Fibroblast of skin of abdomen (primary cell): ENCODE measurements around the gene CDK16.

ENCODE experiments used
- DNase-seq: peaks from one replicate; pipeline ENCODE4 v3.0.0-alpha.2; 2013

CDK16 gene

DNA sequence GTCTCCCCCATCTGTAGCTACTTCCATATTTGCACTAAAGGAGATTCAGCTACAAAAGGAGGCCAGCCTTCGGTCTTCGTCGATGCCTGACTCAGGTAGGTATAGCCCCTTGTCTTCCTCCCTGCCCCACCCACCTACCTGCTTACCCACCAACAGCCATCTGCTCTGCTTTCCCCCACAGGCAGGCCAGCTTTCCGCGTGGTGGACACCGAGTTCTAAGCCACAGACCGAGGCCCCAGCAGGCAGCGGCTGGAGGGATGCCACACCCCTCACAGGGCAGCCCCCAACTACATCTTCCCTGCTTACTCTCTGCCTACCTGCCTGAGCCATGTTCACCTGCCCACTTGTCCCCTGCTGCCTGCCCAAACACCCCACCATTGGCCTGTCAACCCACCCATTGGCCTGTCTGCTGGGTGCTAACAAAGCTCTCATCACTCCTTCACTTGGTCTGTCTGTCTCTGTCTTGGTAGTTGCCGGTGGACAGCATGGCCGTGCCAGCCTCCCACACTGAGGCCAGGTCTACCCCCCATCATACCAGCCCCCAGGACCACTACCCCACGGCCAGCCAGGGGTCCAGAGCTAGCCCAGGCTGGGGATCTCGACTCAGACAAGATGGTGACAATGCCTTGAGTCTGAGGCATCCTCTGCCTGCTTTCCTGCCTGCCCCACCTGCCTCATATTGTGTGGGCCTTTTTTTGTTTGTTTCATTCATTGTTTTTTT, 10.2 kb downstream of the CDK16 start:
- DNase-seq: no peak

DNA sequence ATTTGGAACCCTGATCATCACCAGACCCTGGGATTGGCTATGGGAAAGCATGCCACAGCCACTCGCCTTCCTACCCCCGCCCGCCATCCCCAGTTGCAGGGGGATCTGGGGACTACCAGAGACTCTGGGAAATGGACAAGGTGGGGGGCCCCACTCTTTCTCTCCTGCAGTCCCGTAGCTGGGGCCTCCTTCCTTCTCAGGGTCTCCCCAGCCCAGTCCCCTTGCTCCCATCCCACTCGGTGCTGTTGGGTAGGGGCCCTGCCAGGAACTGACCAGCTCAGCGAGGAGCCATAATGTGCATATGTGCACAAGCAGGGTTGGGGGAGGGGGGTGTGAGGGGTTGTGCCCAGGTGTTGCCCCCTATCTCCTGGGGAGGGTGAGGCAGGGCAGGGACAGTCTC, 10.9 kb downstream of the CDK16 start:
- DNase-seq: no peak

DNA sequence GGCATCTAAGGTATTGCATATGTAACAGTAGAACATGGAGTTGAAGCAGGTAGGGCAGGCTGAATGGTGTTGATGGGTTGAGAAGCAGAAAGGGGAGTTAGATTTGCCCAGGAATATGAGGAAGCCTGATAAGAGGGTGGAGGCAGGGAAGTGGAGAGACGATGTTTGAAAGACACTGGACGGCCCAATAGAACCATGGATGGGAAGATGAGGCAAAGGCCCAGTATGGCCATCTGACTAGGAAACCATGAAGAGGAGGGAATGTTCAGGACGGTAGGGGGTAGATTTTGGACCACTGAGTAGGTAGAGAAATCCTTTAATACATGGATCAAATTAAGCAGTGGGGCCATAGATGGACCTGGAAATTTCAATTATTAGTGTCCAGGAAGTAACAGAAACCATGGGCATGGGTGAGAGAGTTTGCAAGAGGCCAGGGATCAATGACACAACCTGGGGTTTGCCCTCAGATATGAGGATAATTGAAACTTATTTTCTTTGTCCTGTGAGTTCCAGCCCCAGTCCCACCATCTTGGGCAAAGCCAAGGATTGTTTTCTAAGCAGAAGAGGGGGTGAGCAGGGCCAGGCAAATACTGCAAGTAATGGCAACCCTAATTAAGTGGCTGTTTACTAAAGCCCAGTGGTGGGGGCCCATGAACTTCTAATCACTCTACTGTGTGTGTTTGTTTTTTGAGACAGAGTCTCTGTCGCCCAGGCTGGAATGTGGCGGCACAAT, 11.8 kb downstream of the CDK16 start:
- DNase-seq: no peak

DNA sequence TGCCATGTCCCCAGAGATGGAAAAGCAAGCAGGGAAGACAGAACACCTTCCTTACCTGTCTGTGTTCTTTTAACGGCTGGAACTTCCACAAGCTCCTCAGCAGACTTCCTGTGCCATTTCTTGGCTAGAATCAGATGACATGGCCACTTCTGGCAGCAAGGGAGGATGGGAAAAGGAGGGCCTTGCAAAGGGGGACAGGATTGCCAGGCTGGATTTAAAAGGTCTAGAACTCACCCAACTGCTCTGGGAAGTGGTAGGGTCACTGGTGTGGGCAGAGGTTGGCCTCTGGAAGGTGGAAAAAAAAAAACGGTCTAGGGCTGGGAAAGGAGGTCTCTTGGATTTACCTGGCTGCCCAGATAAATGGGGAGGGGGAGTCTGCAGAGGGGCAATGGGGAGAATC, 12.7 kb downstream of the CDK16 start:
- no peak for DNase-seq

DNA sequence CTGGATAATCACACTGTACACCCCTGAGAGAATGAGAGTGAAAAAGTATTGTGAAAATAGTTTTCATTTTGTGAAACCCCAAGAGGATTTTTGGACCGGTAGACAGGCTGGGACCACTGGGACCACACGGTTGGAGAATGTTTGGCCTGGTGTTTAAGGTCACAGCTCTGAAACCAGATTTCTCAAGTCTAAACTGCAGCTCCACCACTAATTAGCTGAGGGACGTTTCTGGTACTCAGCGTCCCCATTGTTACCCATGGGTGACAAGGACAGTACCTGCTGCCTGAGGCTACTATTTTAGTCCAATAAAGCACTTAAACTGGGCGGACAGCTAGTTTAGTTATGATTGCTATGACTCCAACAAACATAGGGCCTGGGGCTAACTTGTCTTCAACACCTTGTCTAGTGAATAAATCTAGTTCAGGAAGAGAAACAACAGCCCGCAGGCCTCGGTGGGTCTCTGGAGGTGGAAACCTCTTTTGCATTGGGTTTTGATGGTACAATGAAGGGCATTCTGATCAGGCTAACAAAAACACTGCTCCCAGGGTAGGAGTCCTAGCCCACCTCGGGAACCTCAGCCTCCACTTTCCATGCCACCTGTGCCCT, 13.8 kb downstream of the CDK16 start:
- DNase-seq: no peak

DNA sequence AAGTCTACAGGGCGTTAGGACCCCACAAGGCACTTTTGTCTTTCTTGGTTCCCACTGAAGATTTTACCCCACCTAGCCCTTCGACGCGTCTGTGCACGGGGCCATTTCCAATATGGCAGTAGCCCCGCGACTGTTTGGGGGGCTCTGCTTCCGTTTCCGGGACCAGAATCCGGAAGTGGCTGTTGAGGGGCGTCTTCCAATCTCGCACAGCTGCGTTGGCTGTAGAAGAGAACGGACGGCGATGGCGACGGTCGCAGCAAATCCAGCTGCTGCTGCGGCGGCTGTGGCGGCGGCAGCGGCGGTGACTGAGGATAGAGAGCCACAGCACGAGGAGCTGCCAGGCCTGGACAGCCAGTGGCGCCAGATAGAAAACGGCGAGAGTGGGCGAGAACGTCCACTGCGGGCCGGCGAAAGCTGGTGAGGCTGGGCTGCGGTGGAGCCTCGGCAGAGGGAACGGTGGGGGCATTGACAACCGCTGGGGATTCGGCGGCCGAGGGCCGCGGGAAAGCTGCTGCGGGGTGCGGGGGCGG, 14.4 kb downstream of the CDK16 start, which contains the start of gene USP11:
USP11 (plus strand) TSS at position 207 of the 530 bp plus-strand sequence; CDS start at position 242, 35 bp downstream.
- peak; percentile 69 for DNase-seq

DNA sequence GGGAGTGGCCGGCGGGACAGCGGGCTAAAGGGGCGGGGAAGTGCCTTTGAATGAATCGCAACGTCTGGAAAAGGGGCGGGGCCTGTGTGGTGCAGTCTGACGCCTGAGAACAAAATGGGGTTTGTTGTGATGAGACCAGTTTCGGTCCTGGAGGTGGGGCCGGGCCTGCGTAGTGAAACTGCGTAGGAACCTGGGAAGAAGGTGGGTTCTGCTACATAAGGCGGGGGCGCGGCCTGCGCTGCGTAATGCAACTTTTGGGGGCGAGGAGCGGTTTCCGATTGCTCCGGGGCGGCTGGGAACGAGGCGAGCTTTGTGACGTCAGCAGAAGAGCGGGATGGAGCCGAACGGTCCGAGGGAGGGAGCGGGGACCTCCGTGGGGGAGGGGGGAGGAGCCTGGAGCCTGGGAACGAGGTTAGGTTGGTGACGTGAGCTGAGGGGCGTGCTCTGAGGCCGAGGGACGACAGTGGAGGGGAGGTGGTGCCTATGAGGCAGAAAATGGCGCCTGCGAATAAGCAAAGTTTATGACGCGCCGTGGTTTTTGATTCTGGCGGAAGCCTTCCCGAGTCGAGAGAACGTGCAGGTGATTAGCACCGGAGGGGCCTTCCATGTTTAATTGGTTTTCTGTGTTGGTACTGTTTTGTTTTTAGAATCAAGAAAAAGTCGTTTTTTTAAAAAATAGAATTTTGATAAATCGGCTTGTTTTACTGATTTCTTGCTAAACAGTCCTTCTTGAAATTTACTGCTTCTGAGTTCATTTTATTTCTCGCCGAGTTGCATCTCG, 15.0 kb downstream of the CDK16 start:
- peak; percentile 95 for DNase-seq

DNA sequence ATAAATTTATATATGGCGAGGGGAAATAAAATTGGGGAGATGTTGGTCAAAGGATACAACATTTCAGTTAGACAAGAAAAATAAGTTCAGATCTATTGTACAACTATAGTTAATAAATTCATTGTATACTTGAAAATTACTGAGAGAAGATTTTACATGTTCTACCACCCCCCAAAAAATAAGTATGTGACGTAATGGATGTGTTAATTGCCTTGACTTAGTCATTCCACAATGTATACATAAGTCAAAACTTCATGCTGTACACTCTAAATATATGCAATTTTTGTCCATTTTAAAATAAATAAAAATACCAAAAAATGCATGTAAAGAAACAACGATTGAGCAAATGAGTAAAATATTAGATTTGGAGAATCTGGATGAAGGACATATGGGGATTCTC, 16.1 kb downstream of the CDK16 start:
- no peak for DNase-seq

DNA sequence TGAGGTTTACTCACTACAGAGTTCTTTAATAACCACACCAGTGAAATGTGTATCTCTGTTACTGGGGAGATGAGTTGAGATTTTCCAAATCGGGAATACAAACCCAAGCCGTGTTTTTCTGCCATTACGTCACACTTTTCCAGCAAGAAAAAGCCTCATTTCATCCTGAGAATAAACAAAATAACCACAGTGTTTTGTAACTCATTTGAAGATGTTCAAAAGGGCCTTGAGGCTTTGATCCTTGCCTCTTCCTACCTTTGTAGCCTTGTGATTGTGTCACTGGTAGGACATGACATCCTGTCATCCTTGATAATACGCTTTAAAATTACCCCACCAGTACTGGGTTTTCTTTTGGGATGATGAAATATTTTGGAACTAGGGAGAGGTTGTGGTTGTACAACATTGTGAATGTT, 17.2 kb downstream of the CDK16 start:
- DNase-seq: no peak

DNA sequence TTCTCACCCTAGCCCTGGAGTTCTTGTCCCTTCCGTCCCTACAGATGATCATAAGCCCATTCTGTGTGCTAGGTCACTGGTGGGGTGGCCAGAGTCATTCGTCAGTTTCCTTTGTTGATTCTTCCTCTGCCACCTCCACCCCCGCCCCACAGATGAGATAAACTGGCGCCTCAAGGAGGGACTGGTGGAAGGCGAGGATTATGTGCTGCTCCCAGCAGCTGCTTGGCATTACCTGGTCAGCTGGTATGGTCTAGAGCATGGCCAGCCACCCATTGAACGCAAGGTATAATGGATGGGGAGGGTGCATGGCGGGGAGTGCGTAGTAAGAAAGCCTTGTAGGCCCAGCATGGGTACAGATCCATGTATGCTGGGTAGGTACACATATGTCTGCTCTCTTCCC, 20.7 kb downstream of the CDK16 start:
- DNase-seq: no peak

DNA sequence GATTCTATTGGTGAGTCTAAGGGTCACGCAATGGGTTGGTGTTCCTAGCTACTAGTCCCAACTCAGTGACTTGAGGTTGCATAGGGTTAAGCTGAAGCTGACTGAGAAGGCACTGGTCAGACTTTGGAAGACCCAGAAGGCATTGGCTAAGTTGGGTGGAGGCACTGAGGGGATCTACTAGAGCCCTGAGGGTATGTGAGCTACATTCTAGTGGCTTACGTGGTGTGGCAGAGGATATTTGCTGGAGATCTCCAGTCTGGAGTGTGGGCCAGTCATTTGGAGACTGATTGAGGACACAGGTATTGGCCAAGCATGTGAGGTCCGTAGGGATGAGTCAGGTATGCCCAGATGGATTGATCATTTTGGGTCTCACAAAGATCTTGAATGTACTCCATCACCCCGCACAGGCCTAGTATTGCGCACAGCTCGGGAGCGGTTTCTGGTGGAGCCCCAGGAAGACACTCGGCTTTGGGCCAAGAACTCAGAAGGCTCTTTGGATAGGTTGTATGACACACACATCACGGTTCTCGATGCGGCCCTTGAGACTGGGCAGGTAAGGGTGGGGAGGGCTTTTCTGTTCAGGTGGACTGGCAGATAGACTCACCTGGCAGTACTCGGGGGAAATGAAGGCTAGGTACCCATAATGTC, 21.5 kb downstream of the CDK16 start:
- no peak for DNase-seq

DNA sequence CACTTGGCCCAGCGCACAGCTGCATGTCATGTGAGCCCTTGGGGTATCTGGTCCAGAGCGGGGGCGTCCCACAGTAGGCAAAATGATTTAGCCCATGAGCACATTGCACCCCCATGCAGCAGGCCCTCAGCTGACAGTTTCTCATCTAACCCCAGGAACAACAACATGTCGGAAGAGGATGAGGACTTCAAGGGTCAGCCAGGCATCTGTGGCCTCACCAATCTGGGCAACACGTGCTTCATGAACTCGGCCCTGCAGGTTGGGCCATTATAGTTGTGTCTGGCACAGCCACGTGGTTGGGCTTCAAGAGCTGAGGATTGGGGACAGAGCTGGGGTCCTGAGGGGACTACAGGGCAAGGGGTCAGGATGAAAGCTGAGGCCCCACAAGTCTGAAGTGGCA, 22.1 kb downstream of the CDK16 start:
- no peak for DNase-seq

DNA sequence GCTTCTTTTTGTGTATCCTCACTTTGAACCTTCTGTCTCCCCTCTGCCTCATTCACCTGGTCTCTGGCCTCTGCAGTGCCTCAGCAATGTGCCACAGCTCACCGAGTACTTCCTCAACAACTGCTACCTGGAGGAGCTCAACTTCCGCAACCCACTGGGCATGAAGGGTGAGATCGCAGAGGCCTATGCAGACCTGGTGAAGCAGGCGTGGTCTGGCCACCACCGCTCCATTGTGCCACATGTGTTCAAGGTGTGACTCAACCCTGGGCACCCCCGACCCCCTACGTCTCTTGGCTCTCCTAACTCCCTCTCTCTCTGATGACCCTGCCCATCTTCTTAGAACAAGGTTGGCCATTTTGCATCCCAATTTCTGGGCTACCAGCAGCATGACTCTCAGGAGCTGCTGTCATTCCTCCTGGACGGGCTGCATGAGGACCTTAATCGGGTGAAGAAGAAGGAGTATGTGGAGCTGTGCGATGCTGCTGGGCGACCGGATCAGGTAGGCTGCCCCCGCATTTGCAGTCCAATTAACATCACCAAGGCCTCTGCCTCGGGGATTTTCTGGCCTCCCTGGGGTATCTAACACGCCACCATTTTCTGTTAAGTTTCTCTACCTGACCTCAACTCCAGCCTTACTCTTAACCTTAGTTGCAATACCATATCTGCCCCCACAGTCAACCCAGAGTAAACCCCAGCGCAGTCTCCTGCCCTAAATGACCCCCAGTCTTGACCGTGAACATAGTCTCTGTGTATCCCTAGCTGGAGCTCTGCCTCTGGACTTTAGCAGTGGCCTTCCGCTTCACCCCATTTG, 22.9 kb downstream of the CDK16 start:
- DNase-seq: no peak

DNA sequence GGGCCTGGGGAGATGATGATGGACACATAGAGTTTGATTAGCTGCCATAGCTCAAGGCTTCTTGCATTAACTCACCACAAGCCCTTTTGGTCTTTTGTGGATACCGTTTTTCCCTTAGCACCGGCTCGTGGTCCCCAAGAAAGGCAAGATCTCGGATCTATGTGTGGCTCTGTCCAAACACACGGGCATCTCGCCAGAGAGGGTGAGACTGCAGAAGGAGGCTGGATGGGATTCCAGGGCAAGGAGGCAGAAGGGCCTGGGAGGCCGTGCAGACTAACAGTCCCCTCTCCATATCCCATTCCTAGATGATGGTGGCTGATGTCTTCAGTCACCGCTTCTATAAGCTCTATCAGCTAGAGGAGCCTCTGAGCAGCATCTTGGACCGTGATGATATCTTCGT, 23.8 kb downstream of the CDK16 start:
- DNase-seq: no peak

DNA sequence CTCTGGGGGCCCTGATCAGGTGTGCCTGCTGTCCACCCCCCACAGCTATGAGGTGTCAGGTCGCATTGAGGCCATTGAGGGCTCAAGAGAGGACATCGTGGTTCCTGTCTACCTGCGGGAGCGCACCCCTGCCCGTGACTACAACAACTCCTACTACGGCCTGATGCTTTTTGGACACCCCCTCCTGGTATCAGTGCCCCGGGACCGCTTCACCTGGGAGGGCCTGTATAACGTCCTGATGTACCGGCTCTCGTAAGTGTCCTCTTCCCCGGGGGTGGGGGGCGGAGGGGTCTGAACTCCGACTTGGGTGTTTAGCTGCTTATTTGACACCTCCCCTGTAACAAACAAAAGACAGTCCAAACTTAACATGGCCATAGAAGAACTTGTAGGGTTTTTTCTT, 24.9 kb downstream of the CDK16 start:
- no peak for DNase-seq

DNA sequence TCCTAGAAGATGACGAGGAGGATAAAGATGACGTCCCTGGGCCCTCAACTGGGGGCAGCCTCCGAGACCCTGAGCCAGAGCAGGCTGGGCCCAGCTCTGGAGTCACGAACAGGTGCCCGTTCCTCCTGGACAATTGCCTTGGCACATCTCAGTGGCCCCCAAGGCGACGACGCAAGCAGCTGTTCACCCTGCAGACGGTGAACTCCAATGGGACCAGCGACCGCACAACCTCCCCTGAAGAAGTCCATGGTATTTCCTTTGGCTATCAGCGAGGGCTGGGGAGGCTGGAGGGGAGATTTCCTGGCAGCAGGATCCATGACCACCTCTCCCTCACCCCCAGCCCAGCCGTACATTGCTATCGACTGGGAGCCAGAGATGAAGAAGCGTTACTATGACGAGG, 26.2 kb downstream of the CDK16 start:
- DNase-seq: no peak

DNA sequence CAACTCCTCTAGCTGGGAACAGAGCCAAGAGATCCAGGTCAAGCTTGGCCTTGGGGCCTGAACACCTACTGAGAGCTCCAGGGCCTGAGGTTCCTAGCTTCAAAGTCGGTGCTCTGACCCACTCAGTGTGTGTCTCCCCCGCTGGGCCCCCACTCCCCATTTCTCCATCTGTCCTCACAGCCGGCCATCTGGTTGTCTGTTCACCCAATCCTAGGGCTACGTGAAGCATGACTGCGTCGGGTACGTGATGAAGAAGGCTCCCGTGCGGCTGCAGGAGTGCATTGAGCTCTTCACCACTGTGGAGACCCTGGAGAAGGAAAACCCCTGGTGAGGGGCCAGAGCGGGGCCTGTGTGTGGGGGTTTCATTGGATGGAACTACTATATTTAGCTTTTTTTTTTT, 26.7 kb downstream of the CDK16 start:
- no peak for DNase-seq

DNA sequence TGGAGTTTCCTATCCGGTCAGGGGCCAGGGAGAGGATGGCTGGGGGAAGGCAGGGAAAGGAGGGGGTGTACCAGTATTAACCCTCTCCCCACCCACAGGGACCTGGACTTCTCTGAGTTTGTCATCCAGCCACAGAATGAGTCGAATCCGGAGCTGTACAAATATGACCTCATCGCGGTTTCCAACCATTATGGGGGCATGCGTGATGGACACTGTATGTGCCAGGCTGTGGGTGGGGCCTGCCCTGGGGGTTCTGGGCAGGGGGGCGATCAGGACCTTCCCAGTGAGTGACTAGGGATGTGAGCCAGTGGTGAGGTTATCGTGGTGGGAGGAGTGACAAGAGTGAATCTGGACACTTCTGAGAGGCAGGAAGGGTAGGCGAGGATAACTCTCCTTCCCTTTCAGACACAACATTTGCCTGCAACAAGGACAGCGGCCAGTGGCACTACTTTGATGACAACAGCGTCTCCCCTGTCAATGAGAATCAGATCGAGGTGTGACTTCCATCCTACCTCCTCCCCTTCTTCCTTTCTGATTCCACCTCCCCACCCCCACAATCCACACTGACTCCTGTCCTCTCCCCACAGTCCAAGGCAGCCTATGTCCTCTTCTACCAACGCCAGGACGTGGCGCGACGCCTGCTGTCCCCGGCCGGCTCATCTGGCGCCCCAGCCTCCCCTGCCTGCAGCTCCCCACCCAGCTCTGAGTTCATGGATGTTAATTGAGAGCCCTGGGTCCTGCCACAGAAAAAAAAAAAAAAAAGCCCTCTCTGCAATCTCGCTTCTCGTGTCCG, 28.9 kb downstream of the CDK16 start:
- peak; percentile 30 for DNase-seq

DNA sequence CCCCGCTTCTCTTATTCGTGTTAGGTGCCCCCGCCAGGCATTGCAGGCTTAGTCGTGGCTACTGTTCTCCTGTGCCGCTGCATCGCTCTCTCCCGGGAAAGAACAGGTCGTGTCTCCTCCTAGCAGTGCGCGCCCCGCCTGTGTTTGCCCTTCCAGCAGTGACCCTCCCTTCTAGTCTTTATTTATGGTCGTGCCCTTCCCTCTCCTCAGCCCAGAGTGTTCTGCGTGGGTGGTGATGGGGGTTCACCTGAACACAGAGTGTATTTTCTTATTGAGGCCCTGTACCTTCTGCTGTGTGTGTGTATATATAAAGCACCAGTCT, 29.5 kb downstream of the CDK16 start:
- no peak for DNase-seq

DNA sequence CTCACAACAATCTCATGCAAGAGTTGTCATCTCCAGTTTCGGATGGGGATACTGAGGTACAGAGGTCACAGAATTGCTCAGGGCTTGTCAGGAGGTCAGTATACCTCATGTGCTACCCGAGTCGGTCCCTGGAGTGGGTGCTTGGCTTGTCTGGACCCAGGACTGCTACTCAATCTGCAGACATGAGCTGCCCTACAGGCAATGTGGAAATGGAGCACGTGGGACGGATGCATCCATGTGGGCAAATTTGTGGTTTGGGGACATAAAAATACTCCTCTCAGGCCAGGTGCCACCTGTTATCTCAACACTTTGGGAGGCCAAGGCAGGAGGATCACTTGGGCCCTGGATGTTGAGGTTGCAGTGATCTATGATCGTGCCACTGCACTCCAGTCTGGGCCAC, 30.1 kb downstream of the CDK16 start:
- DNase-seq: no peak

DNA sequence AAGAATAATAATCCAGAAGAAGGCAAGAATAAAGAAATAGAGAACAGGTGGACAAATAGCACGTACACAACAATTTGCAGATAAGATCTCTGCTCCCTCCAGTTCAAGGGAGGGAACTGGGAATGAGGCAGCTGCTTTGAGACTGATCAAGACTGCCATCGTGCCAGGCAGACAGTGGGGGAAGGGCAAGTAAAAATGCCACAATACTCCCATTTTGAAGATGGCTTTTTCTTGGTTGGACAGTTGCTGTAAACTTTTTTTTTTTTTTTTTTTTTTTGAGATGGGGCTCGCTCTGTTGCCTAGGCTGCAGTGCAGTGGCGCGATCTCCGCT, 31.5 kb downstream of the CDK16 start:
- DNase-seq: no peak
